ENCODE measurements around the gene TRIM14. TPM values are rescaled to one million over a fixed set of nuclear protein-coding genes. Genes with fewer than 3 reads are reported as not detected.

Gene TRIM14
- total and polyA plus RNA-seq, 2 of the 13 experiments (the other 11 are each of a cell fraction or from before 2014, with no cell fraction given), result 9.2 to 13.0 TPM

DNA sequence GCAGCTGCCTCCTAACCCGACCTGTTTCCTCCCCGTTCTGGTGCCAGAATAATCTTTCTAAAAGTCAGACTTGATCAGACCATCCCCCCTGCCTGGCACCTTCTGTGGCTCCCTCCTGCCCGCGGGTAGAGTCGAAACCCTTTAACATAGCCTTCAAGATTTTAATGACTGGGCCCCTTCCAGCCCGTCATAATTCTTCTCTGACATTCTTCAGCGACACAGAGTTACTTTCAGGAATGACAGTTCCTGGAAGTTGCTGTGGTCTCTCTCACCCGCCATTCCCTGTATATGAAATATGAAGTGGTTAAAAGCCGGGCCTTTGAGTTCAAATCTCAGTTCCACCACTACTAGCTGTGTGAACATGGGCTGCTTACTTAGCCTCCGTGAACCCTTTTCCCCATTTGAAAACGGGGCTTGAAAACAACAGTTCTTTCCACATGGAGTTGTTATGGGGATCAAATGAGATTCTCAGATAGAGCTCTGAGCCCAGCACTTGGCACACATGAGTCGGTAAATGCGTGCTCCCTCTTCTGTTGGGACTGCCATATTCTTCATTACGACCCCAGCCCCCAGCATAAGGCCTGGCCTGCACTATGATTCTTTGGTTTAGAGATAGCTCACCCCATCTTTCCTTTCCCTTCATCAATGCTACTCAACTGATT, 61.8 kb downstream of the TRIM14 start:
- Histone ChIP-seq H4K20me1 (ENCODE audit: insufficient read depth, low read length) (no peaks in the 10 kb centered on the region), H3K4me3 (replicated peaks in 1 of 3; ENCODE audit: insufficient read depth in 1 of 3, low read depth in 2 of 3, low read length in 3 of 3) (peak overlapping the region; percentile 87 to 97 (median 93)), H3K9ac (ENCODE audit: insufficient read depth, low read depth, low read length) (peak overlapping the region; percentile 92), H3K36me3 (replicated peaks in 1 of 2; ENCODE audit: control insufficient read depth in 1 of 2, insufficient read depth in 2 of 2, low read length in 2 of 2) (peaks cover 7 to 14% of the 10 kb centered on the region in 2 experiments; a peak in 4 of 5 replicates), H3K27me3 (ENCODE audit: control insufficient read depth in 1 of 2, insufficient read depth in 2 of 2, low read length in 2 of 2) (no peaks in the 10 kb centered on the region), H3K4me1 (ENCODE audit: insufficient read depth, low read length) (peaks cover 38% of the 10 kb centered on the region), H3K79me2 (ENCODE audit: insufficient read depth, low read length) (peaks cover 40% of the 10 kb centered on the region), H3K4me2 (ENCODE audit: low read depth, low read length) (peak overlapping the region; percentile 75), H3K27ac (ENCODE audit: extremely low read length, insufficient read depth, low read length) (peak overlapping the region; percentile 83), H3K9me3 (ENCODE audit: low read length) (no peaks in the 10 kb centered on the region), H2AFZ (ENCODE audit: low read length) (no peak overlapping the region)
- intact Hi-C loops (cut with micrococcal nuclease; ENCODE audit: unreplicated experiment), result loop anchor here (2.0 kb wide), 1 partner anchor 18 kb away; no protein-coding TSS in a partner anchor
- WGBS (ENCODE audit: low lambda C conversion rate), result under 1% methylated on average over 14 of the region's 14 CpGs
- ChIA-PET POLR2A (interaction anchor here (1.1 to 3.4 kb wide), 16 partner anchors 10 to 360 kb away, joined by 3 to 30 read pairs (median 4); partner anchors contain the start of genes ANP32B, TBC1D2 and XPA), CTCF (ENCODE audit: low intra/inter-chr PET ratio, low total read pairs) (no interaction called here)
- DNase-seq (ENCODE audit: low spot score) (peak; percentile 15), ATAC-seq (no peak; the same call in 2 of the 3 replicates), FAIRE-seq (no peak)
- in situ Hi-C loops (cut with HindIII; ENCODE audit: extremely low pct_ligation_motif_present, low pct_unique_long_range_greater_than_20kb), result no loop called here
- BruUV-seq (replicated peaks), result TSS peak; percentile 67
- TF ChIP-seq ZFP36 (IDR thresholded peaks at IDR 0.05; ENCODE audit: borderline replicate concordance, low read depth, low read length, partially characterized antibody) (no peak), ISX (CRISPR knock-in tag; conservative IDR thresholded peaks at IDR 0.05) (no peak), ZNF773 (CRISPR knock-in tag; IDR thresholded peaks at IDR 0.05; ENCODE audit: borderline replicate concordance) (no peak), ZNF34 (CRISPR knock-in tag; IDR thresholded peaks at IDR 0.05; ENCODE audit: borderline replicate concordance) (no peak), SOX5 (CRISPR knock-in tag; IDR thresholded peaks at IDR 0.05; ENCODE audit: borderline replicate concordance) (no peak), ZBTB49 (CRISPR knock-in tag; IDR thresholded peaks at IDR 0.05; ENCODE audit: borderline replicate concordance) (no peak), ZNF790 (CRISPR knock-in tag; IDR thresholded peaks at IDR 0.05; ENCODE audit: borderline replicate concordance) (no peak), ZSCAN9 (CRISPR knock-in tag; IDR thresholded peaks at IDR 0.05; ENCODE audit: borderline replicate concordance) (no peak), KMT2B (CRISPR knock-in tag; IDR thresholded peaks at IDR 0.05) (0 out of 2 replicates have a peak, but pooled peaks have one; percentile 17), ATF2 (CRISPR knock-in tag; IDR thresholded peaks at IDR 0.05) (no peak), ETS1 (CRISPR knock-in tag; IDR thresholded peaks at IDR 0.05) (0 out of 2 replicates have a peak, but pooled peaks have one; percentile 9)
- TF ChIP-seq, protein P1, sequence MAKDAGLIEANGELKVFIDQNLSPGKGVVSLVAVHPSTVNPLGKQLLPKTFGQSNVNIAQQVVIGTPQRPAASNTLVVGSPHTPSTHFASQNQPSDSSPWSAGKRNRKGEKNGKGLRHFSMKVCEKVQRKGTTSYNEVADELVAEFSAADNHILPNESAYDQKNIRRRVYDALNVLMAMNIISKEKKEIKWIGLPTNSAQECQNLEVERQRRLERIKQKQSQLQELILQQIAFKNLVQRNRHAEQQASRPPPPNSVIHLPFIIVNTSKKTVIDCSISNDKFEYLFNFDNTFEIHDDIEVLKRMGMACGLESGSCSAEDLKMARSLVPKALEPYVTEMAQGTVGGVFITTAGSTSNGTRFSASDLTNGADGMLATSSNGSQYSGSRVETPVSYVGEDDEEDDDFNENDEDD (CRISPR knock-in tag; IDR thresholded peaks at IDR 0.05; ENCODE audit: borderline replicate concordance), result no peak
- TF ChIP-seq, protein P2, sequence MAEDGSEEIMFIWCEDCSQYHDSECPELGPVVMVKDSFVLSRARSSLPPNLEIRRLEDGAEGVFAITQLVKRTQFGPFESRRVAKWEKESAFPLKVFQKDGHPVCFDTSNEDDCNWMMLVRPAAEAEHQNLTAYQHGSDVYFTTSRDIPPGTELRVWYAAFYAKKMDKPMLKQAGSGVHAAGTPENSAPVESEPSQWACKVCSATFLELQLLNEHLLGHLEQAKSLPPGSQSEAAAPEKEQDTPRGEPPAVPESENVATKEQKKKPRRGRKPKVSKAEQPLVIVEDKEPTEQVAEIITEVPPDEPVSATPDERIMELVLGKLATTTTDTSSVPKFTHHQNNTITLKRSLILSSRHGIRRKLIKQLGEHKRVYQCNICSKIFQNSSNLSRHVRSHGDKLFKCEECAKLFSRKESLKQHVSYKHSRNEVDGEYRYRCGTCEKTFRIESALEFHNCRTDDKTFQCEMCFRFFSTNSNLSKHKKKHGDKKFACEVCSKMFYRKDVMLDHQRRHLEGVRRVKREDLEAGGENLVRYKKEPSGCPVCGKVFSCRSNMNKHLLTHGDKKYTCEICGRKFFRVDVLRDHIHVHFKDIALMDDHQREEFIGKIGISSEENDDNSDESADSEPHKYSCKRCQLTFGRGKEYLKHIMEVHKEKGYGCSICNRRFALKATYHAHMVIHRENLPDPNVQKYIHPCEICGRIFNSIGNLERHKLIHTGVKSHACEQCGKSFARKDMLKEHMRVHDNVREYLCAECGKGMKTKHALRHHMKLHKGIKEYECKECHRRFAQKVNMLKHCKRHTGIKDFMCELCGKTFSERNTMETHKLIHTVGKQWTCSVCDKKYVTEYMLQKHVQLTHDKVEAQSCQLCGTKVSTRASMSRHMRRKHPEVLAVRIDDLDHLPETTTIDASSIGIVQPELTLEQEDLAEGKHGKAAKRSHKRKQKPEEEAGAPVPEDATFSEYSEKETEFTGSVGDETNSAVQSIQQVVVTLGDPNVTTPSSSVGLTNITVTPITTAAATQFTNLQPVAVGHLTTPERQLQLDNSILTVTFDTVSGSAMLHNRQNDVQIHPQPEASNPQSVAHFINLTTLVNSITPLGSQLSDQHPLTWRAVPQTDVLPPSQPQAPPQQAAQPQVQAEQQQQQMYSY (CRISPR knock-in tag; IDR thresholded peaks at IDR 0.05), result 0 out of 2 replicates have a peak, but pooled peaks have one; percentile 2

Measured in HepG2 (cell line).